Colonic mucosa (tissue), 4 donors: Measurements from ENCODE around the gene FKBP5. TPM values are rescaled to one million over a fixed set of nuclear protein-coding genes. Genes with fewer than 3 reads are reported as not detected.
"Not testable (repeated sequence)": the region's sequence is repeated elsewhere in the genome, so short reads cannot be mapped to it uniquely, and the experiment has no call there.

Source experiments
- DNase-seq: peaks from one replicate; pipeline ENCODE4 v3.0.0-alpha.2; 2020
- H3K27ac ChIP-seq: fragments of 200-600 bp; one replicate; pipeline ENCODE4 v1.8.0; 2021
- H3K27me3 ChIP-seq: fragments of 200-600 bp; one replicate; pipeline ENCODE4 v1.8.0; 2021
- H3K36me3 ChIP-seq: fragments of 200-600 bp; one replicate; pipeline ENCODE4 v1.8.0; 2021
- H3K4me1 ChIP-seq: fragments of 200-600 bp; one replicate; pipeline ENCODE4 v1.8.0; 2021; ENCODE audit warnings: mild to moderate bottlenecking
- H3K4me3 ChIP-seq: fragments of 200-600 bp; one replicate; pipeline ENCODE4 v1.8.0; 2021
- H3K9ac ChIP-seq, 2 donors: one replicate each; pipeline ENCODE4 v1.7.0; 2013; ENCODE audit warnings: control low read depth in 2 of 2, low read depth in 2 of 2, low read length in 2 of 2
- H3K9me3 ChIP-seq: fragments of 200-600 bp; one replicate; pipeline ENCODE4 v1.8.0; 2021
- intact Hi-C: fragments of 100-400 bp; cut with DNase I; formaldehyde crosslinking; loops from one replicate; pipeline ENCODE4 v1.14.1; 2022
- total RNA-seq, 2 donors: library from RNA; stranded (reverse); fragmentation: NEBNext Ultra II Directional in 1 of 2; extraction: Animal tissue kit (Norgen Biotek cat#: 25700) in 1 of 2; gene quantifications; one replicate each; pipeline ENCODE4 v1.2.1, GENCODE V29; 2021
- TF ChIP-seq, protein P1 (sequence below): fragments of 200-600 bp; IDR thresholded peaks from one replicate; pipeline ENCODE4 v1.8.0; 2022; ENCODE audit warnings: antibody characterized with exemption, mild to moderate bottlenecking
- donor health status: healthy.
- donor health status: DM: no; HTN: no; CAD: no.
- donor health status: DM: no; HTN: no; CAD: no.

Gene FKBP5
- total RNA-seq, 2 donors from 2014 or later = 29.1 to 54.7 TPM

DNA sequence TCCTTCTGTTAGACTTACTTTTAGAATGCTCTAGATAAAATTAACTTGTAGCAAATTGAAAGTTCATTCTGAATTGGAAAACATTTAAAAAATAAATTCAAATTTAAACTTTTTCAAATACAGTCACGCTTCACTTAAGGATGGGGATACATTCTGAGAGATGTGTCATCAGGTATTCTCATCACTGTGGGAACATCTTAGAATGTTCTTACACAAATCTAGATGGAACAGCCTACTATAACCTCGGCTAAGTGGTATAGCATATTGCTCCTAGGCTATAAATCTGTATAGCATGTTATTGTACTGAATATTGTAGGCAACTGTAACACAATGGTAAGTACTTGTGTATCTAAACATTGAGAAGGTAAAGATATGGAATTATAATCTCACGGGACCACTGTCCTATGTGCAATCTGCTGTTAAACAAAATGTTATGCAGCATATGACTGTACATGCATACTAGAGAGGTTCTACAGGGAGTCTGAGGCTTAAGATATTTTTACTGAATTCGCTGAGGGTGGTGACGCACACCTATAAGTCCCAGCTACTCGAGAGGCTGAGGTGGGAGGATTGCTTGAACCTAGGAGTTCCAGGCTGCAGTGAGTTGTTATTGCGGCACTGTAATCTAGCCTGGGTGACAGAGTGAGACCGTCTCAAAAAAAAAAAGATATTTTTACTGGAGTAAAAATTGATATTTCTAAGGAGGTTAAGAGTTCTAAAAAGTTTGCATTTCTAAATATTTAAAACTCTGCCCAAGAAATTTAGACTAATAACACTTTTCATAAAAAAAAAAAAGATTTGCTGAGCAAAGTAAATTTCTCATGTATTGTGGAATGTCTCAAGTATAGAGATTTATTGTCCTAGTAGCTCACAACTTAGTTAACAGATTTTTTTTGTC lies 88.7 kb downstream of the FKBP5 start:
- DNase-seq = no peak
- Histone ChIP-seq H3K9me3 (no peaks in the 10 kb centered on the region), H3K27me3 (no peaks in the 10 kb centered on the region), H3K4me3 (no peak overlapping the region), H3K36me3 (no peaks in the 10 kb centered on the region), H3K4me1 (no peaks in the 10 kb centered on the region), H3K27ac (peak overlapping the region; percentile 74), H3K9ac (no peak overlapping the region)
- TF ChIP-seq, protein P1, sequence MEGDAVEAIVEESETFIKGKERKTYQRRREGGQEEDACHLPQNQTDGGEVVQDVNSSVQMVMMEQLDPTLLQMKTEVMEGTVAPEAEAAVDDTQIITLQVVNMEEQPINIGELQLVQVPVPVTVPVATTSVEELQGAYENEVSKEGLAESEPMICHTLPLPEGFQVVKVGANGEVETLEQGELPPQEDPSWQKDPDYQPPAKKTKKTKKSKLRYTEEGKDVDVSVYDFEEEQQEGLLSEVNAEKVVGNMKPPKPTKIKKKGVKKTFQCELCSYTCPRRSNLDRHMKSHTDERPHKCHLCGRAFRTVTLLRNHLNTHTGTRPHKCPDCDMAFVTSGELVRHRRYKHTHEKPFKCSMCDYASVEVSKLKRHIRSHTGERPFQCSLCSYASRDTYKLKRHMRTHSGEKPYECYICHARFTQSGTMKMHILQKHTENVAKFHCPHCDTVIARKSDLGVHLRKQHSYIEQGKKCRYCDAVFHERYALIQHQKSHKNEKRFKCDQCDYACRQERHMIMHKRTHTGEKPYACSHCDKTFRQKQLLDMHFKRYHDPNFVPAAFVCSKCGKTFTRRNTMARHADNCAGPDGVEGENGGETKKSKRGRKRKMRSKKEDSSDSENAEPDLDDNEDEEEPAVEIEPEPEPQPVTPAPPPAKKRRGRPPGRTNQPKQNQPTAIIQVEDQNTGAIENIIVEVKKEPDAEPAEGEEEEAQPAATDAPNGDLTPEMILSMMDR = no peak
- intact Hi-C loops = no loop called here

DNA sequence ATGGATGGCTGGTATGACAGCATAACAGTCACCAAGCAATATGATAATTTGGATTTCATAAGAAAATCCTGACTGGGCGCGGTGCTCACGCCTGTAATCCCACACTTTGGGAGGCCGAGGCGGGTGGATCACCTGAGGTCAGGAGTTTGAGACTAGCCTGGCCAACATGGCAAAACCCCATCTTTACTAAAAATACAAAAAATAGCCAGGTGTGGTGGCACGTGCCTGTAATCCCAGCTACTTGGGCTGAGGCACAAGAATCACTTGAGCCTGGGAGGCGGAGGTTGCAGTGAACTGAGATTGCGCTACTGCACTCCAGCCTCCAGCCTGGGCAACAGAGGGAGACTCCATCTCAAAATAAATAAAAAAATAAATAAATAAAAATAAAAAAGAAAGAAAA lies 90.1 kb downstream of the FKBP5 start:
- H3K4me1 ChIP-seq, H3K27ac ChIP-seq, DNase-seq, intact Hi-C loops, H3K9ac ChIP-seq, H3K36me3 ChIP-seq, H3K27me3 ChIP-seq, H3K4me3 ChIP-seq, H3K9me3 ChIP-seq: not testable (repeated sequence)

DNA sequence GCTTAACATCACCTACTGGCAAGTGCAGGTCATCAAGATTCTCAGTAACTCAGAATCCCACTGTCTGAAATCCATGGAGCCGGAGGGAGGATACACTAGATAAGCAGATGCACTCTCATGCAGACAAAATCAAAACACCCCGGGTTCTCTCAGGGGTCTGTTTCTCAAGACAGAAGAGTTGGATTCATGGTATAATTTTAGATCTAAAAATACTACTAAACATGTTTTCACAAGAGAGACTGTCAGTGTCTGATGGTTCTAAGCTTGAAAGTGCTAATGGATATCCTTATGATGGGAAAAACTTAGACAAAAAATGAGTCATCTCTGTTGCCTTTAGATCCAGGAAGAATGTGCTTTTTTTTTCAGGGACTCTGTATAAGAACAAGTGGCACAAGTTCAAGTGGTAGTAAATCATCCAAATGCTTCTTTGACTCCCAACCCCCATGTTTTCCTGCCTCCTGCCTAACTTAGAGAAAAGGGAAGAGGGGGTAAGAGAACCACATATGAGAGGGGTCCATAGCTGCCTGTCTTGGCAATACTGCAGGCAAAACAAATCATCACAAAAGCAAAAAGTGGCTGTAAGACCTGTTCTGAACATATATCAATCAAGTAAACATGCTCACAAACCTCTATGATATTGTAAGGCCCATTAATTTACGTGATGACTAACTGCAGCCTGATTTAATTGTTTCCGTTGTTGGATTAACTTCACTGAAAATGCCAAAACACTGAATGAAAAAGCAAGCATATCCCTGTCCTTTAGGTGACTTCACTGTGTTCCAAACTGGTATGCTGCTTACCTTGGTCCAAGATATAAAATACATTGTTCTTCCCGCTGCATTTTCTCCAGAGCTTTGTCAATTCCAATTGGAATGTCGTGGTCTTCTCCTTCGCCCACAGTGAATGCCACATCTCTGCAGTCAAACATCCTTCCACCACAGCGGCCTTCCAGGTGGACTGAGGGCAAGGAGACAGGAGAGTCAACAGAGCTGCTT lies 92.0 kb downstream of the FKBP5 start:
- no peak for DNase-seq
- H3K4me1 ChIP-seq = no peaks in the 10 kb centered on the region
- TF ChIP-seq, protein P1 = no peak
- H3K27me3 ChIP-seq = no peaks in the 10 kb centered on the region
- no peaks in the 10 kb centered on the region for H3K36me3 ChIP-seq
- no peaks in the 10 kb centered on the region for H3K9me3 ChIP-seq
- no peak overlapping the region for H3K27ac ChIP-seq
- intact Hi-C loops = no loop called here
- H3K9ac ChIP-seq = no peak overlapping the region
- H3K4me3 ChIP-seq = no peak overlapping the region

DNA sequence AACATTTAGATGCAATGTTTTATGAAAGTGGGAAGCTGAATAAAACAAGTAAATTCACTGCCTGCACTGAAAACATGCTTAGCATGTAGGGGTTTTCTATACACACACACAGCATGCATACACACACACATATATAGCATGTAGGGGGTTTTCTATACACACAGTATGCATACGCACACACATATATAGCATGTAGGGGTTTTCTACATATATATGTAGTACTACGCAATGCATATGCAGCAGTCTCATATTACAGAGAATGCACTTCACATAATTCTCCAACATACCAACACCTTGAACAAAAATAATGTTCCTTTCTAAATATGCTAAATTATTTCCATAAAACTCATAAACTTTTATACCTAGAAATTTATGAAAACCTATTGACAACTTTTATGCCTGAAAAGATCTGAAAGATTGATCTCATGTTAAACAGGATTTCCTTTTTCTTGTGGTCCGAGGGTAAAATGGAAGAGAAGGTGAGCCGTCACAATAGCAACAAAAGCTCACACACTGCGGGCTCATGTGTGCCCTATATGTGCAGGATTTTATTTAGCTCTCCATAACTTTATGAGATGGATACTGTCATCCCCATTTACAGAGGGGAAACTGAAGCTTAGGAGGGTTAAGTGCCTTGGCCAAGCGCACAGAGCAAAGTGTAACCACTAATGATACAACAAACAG lies 94.1 kb downstream of the FKBP5 start:
- H3K27ac ChIP-seq = no peak overlapping the region
- no peaks in the 10 kb centered on the region for H3K9me3 ChIP-seq
- intact Hi-C loops = no loop called here
- no peak overlapping the region for H3K4me3 ChIP-seq
- TF ChIP-seq, protein P1 = no peak
- H3K36me3 ChIP-seq = no peaks in the 10 kb centered on the region
- H3K27me3 ChIP-seq = no peaks in the 10 kb centered on the region
- no peak for DNase-seq
- no peaks in the 10 kb centered on the region for H3K4me1 ChIP-seq
- no peak overlapping the region for H3K9ac ChIP-seq

DNA sequence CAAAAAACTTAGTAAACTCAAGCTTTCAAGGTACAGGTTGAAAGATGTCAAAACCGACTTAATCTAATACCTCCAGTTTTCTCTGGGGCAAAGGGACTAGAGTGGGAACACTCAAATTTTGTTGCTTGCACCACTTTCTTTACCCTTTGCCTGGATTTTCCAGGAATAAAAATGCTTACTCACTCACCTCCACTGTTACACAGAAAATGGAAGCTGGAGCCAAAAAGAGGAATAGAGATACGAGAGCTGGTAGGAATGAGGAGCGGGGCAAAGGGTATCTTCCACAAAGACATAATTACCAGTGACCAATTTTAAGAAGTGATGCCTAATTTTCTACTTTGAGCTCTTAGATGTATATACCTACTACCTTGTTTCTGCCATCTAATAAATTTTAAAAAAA lies 96.5 kb downstream of the FKBP5 start:
- intact Hi-C loops = no loop called here
- no peak for DNase-seq
- TF ChIP-seq, protein P1 = no peak
- Histone ChIP-seq H3K4me3 (no peak overlapping the region), H3K9ac (no peak overlapping the region), H3K36me3 (no peaks in the 10 kb centered on the region), H3K9me3 (no peaks in the 10 kb centered on the region), H3K27me3 (no peaks in the 10 kb centered on the region), H3K4me1 (no peaks in the 10 kb centered on the region), H3K27ac (no peak overlapping the region)
